Endothelial cell of umbilical vein (primary cell): Measurements from ENCODE around the gene SFT2D3. TPM values are rescaled to one million over a fixed set of nuclear protein-coding genes. Genes with fewer than 3 reads are reported as not detected.

ENCODE experiments used
- BruUV-seq: library from RNA; stranded (reverse); fragments of 400-500 nt; replicated peaks from 2 replicates; lab custom pipeline; 2021; lab: Mats Ljungman, UMichigan
- CTCF ChIA-PET: fragments of 300-600, 350-600 bp; sonication (Branson Sonifier 250); formaldehyde crosslinking; loops from one replicate; lab custom pipeline; 2021; ENCODE audit warnings: antibody characterized with exemption, inconsistent platforms; lab: Charles Lee
- POLR2A ChIA-PET: fragments of 300-600, 350-600 bp; sonication (Branson Sonifier 250); formaldehyde crosslinking; loops from one replicate; lab custom pipeline; 2021; ENCODE audit warnings: antibody characterized with exemption, inconsistent platforms; lab: Charles Lee
- DNase-seq: peaks from one replicate; pipeline ENCODE4 v3.0.0-alpha.2; 2011; ENCODE audit warnings: low read depth, low spot score
- FAIRE-seq: peaks from 2 replicates; lab custom pipeline; 2011; peaks lifted over from hg19 to GRCh38; lab: Jason Lieb, UNC
- H2AFZ ChIP-seq: 2 replicates; pipeline ENCODE4 v1.6.0; 2012; ENCODE audit warnings: low read depth, low read length, control low read depth, inconsistent platforms
- H3K27ac ChIP-seq: 2 replicates; pipeline ENCODE4 v1.5.1; 2011; ENCODE audit warnings: low read depth, mild to moderate bottlenecking, control low read depth, low read length, moderate library complexity; ENCODE audit not compliant: insufficient read depth
- H3K27me3 ChIP-seq, 2 experiments: 2 replicates each; pipeline versions ENCODE4 v1.6.0 to v1.6.1; 2011; ENCODE audit warnings: low read length in 2 of 2, mixed read lengths in 1 of 2; ENCODE audit not compliant: control insufficient read depth in 2 of 2, insufficient read depth in 2 of 2
- H3K36me3 ChIP-seq, 2 experiments: 2 replicates in 1 of 2; 3 replicates in 1 of 2; pipeline ENCODE4 v1.5.1; 2011; ENCODE audit warnings: low read length in 2 of 2, mild to moderate bottlenecking in 1 of 2, moderate library complexity in 1 of 2; ENCODE audit not compliant: control insufficient read depth in 2 of 2, insufficient read depth in 2 of 2; ENCODE audit errors: extremely low read depth in 1 of 2
- H3K4me1 ChIP-seq: 3 replicates; pipeline ENCODE4 v1.5.1; 2011; ENCODE audit warnings: mild to moderate bottlenecking, low read length; ENCODE audit not compliant: control insufficient read depth, insufficient read depth; ENCODE audit errors: extremely low read depth
- H3K4me2 ChIP-seq: 2 replicates; pipeline ENCODE4 v1.6.1; 2011; ENCODE audit warnings: low read length, control low read depth, mixed read lengths; ENCODE audit not compliant: insufficient read depth
- H3K4me3 ChIP-seq, 3 experiments: fragments of 200-600 bp in 1 of 3; sonication (generic), shearing (Covaris generic) in 1 of 3; replicated peaks in 1 of 3; 2 replicates each; pipeline ENCODE4 v1.5.1; 2011 to 2016; ENCODE audit warnings: control low read depth in 3 of 3, low read length in 3 of 3, mild to moderate bottlenecking in 2 of 3, inconsistent platforms in 1 of 3, low read depth in 1 of 3, moderate library complexity in 1 of 3; ENCODE audit not compliant: insufficient read depth in 1 of 3
- H3K79me2 ChIP-seq: 2 replicates; pipeline ENCODE4 v1.6.0; 2012; ENCODE audit warnings: low read length, inconsistent platforms; ENCODE audit not compliant: control insufficient read depth, insufficient read depth
- H3K9ac ChIP-seq: replicated peaks from 2 replicates; pipeline ENCODE3; 2011; ENCODE audit warnings: low read length, control low read depth; ENCODE audit not compliant: insufficient read depth; ENCODE audit errors: extremely low read depth
- H3K9me1 ChIP-seq: replicated peaks from 3 replicates; pipeline ENCODE4 v1.6.0; 2011; ENCODE audit warnings: mild to moderate bottlenecking, low read length; ENCODE audit not compliant: control insufficient read depth, insufficient read depth; ENCODE audit errors: extremely low read depth
- H3K9me3 ChIP-seq: replicated peaks from 2 replicates; pipeline ENCODE4 v1.5.1; 2012; ENCODE audit warnings: low read length, inconsistent platforms; ENCODE audit not compliant: control insufficient read depth, insufficient read depth
- H4K20me1 ChIP-seq: replicated peaks from 2 replicates; pipeline ENCODE3; 2011; ENCODE audit warnings: mild to moderate bottlenecking, low read length; ENCODE audit not compliant: control insufficient read depth, insufficient read depth; ENCODE audit errors: extremely low read depth
- EZH2 ChIP-seq: IDR thresholded peaks from 2 replicates; pipeline ENCODE4 v1.6.1; 2012; ENCODE audit warnings: borderline replicate concordance, low read depth, mild to moderate bottlenecking, moderate library complexity, low read length, inconsistent platforms; ENCODE audit not compliant: severe bottlenecking
- FOS ChIP-seq: IDR thresholded peaks from 2 replicates; pipeline ENCODE4 v1.6.1; 2011; ENCODE audit warnings: mild to moderate bottlenecking, low read length, moderate library complexity, borderline replicate concordance; ENCODE audit not compliant: insufficient read depth
- GATA2 ChIP-seq: IDR thresholded peaks from 2 replicates; pipeline ENCODE4 v1.7.0; 2011; ENCODE audit warnings: low read depth, mild to moderate bottlenecking, moderate library complexity, mixed read lengths, low read length; ENCODE audit not compliant: insufficient read length, insufficient read depth
- JUN ChIP-seq: IDR thresholded peaks from 2 replicates; pipeline ENCODE4 v1.6.1; 2011; ENCODE audit warnings: borderline replicate concordance, low read depth; ENCODE audit not compliant: insufficient read length, insufficient read depth
- MAX ChIP-seq: IDR thresholded peaks from 2 replicates; pipeline ENCODE4 v1.6.1; 2011; ENCODE audit not compliant: insufficient read depth, insufficient read length
- MYC ChIP-seq: IDR thresholded peaks from one replicate; pipeline ENCODE4 v1.6.1; 2011; ENCODE audit warnings: mild to moderate bottlenecking, low read depth, low read length
- POLR2A ChIP-seq: IDR thresholded peaks from 2 replicates; pipeline ENCODE4 v1.6.1; 2012; ENCODE audit warnings: low read depth, mild to moderate bottlenecking, control low read depth, low read length
- POLR2AphosphoS5 ChIP-seq: IDR thresholded peaks from 2 replicates; pipeline ENCODE4 v1.6.1; 2012; ENCODE audit warnings: low read depth, mild to moderate bottlenecking, control low read depth, low read length, moderate library complexity; ENCODE audit not compliant: insufficient read depth
- dilution Hi-C: fragments of 300-500 bp; cut with MboI; formaldehyde crosslinking; loops from one replicate; pipeline ENCODE4 v1.15.0; 2019; ENCODE audit warnings: low sequenced_read_pairs; ENCODE audit not compliant: extremely low pct_ligation_motif_present
- intact Hi-C: fragments of 100-400 bp; cut with micrococcal nuclease; formaldehyde crosslinking; loops from one replicate; pipeline ENCODE4 v1.10.0; 2022
- polyA plus RNA-seq, 4 experiments: library from polyadenylated mRNA; depleted of rRNA in 3 of 4; stranded (reverse) in 3 of 4; unstranded in 1 of 4; fragments of >200 nt; gene quantifications; 2 replicates each; pipeline versions ENCODE4 v1.2.1 to v1.2.3, GENCODE V29; 2011 to 2012; ENCODE audit warnings: missing spikeins in 1 of 4
- total RNA-seq: library from RNA; stranded (reverse); gene quantifications from 2 replicates; pipeline ENCODE4 v1.2.3, GENCODE V29; 2021
- TF ChIP-seq, protein P1 (sequence below), 2 donors: IDR thresholded peaks; 1 replicate in 1 of 2; 2 replicates in 1 of 2; pipeline ENCODE4 v1.5.1; 2011; ENCODE audit warnings: low read length in 2 of 2, mild to moderate bottlenecking in 2 of 2, moderate library complexity in 2 of 2, control low read depth in 1 of 2, inconsistent platforms in 1 of 2, low read depth in 1 of 2; ENCODE audit not compliant: insufficient read depth in 1 of 2; ENCODE audit errors: extremely low read depth in 1 of 2

SFT2D3 gene
- total and polyA plus RNA-seq, 2 donors (not counting 3 experiments of a cell fraction or from before 2014, with no cell fraction given), result 4.5 to 4.7 TPM

GRCh38 chr2:127712999-127713398, 11.7 kb downstream of the SFT2D3 start:
- ChIA-PET CTCF (interaction anchor here (0.7 to 1.9 kb wide), 2 partner anchors 18 to 122 kb away, joined by 3 to 7 read pairs; no protein-coding TSS in a partner anchor), POLR2A (no interaction called here)
- H3K27ac ChIP-seq, result no peak overlapping the region
- H3K4me1 ChIP-seq, result no peaks in the 10 kb centered on the region
- no peaks in the 10 kb centered on the region for H3K9me3 ChIP-seq
- peaks cover 5 to 20% of the 10 kb centered on the region in 2 experiments for H3K36me3 ChIP-seq
- TF ChIP-seq GATA2 (no peak), MYC (no peak), MAX (no peak), POLR2A (no peak), FOS (no peak), POLR2AphosphoS5 (no peak), JUN (no peak), EZH2 (no peak)
- TF ChIP-seq, protein P1, sequence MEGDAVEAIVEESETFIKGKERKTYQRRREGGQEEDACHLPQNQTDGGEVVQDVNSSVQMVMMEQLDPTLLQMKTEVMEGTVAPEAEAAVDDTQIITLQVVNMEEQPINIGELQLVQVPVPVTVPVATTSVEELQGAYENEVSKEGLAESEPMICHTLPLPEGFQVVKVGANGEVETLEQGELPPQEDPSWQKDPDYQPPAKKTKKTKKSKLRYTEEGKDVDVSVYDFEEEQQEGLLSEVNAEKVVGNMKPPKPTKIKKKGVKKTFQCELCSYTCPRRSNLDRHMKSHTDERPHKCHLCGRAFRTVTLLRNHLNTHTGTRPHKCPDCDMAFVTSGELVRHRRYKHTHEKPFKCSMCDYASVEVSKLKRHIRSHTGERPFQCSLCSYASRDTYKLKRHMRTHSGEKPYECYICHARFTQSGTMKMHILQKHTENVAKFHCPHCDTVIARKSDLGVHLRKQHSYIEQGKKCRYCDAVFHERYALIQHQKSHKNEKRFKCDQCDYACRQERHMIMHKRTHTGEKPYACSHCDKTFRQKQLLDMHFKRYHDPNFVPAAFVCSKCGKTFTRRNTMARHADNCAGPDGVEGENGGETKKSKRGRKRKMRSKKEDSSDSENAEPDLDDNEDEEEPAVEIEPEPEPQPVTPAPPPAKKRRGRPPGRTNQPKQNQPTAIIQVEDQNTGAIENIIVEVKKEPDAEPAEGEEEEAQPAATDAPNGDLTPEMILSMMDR (IDR thresholded peaks at IDR 0.05; ENCODE audit: extremely low read depth in 1 of 2, insufficient read depth in 1 of 2, low read depth in 1 of 2, low read length in 2 of 2), result no peak
- H3K9ac ChIP-seq, result no peak overlapping the region
- no peak for DNase-seq
- H3K4me2 ChIP-seq, result no peak overlapping the region
- no peaks in the 10 kb centered on the region for H3K9me1 ChIP-seq
- no peaks in the 10 kb centered on the region for H3K79me2 ChIP-seq
- intact Hi-C loops, result no loop called here
- no peaks in the 10 kb centered on the region for H3K27me3 ChIP-seq
- no peak overlapping the region for H2AFZ ChIP-seq
- no peak overlapping the region for H3K4me3 ChIP-seq
- no peaks in the 10 kb centered on the region for H4K20me1 ChIP-seq
- BruUV-seq, result no TSS peak
- dilution Hi-C loops, result no loop called here
- FAIRE-seq, result no peak
